Measurements from ENCODE around the gene CSF3. TPM values are rescaled to one million over a fixed set of nuclear protein-coding genes. Genes with fewer than 3 reads are reported as not detected.

CSF3 gene
- total and polyA plus RNA-seq, 5 experiments from 2014 or later: not detected

Small RNA genes within 50 kb of the gene (microRNA-seq; reads per million reads assigned to microRNA genes)
- not detected for gene MIR6884 (ENCODE audit: borderline microRNAs expressed)

Other genes with a start within 250 kb of the CSF3 start
- 100 to 1,000 TPM; 111 to 118 TPM for gene IKZF3, start 151.1 kb upstream of the CSF3 start, total RNA-seq
- 10 to 100 TPM; 18.8 to 59.2 (median 21.5) TPM for gene IKZF3, start 151.1 kb upstream of the CSF3 start, polyA plus RNA-seq
- under 1 TPM; 0.38 to 0.49 TPM for gene ZPBP2, start 147.2 kb upstream of the CSF3 start, total RNA-seq
- gene ZPBP2, start 147.2 kb upstream of the CSF3 start, polyA plus RNA-seq: not detected
- gene GSDMB, start 96.8 kb upstream of the CSF3 start, total RNA-seq: 10 to 100 TPM; 82.2 to 83.3 TPM
- 1 to 10 TPM in 1 of 3 donors, under 1 TPM in 2; 0.55 to 1.2 (median 0.58) TPM for gene GSDMB, start 96.8 kb upstream of the CSF3 start, polyA plus RNA-seq
- gene ORMDL3, start 87.8 kb upstream of the CSF3 start, total RNA-seq: 100 to 1,000 TPM; 178 to 192 TPM
- gene ORMDL3, start 87.8 kb upstream of the CSF3 start, polyA plus RNA-seq: 100 to 1,000 TPM; 100 to 335 (median 249) TPM
- under 1 TPM in 1 of 2 experiments, not detected in 1; 0.44 TPM for gene LRRC3C, start 87.7 kb upstream of the CSF3 start, total RNA-seq
- gene LRRC3C, start 87.7 kb upstream of the CSF3 start, polyA plus RNA-seq: not detected
- gene GSDMA, start 52.4 kb upstream of the CSF3 start, total RNA-seq: not detected
- under 1 TPM; 0.16 to 0.65 (median 0.50) TPM for gene GSDMA, start 52.4 kb upstream of the CSF3 start, polyA plus RNA-seq
- 10 to 100 TPM; 77.1 to 87.9 TPM for gene PSMD3, start 34.6 kb upstream of the CSF3 start, total RNA-seq
- 10 to 100 TPM; 45.4 to 55.9 (median 51.5) TPM for gene PSMD3, start 34.6 kb upstream of the CSF3 start, polyA plus RNA-seq
- gene MED24, start 39.0 kb downstream of the CSF3 start, total RNA-seq: 100 to 1,000 TPM; 104 TPM
- gene MED24, start 39.0 kb downstream of the CSF3 start, polyA plus RNA-seq: 10 to 100 TPM; 37.3 to 67.7 (median 42.1) TPM
- 10 to 100 TPM; 53.6 to 54.2 TPM for gene THRA, start 47.5 kb downstream of the CSF3 start, total RNA-seq
- gene THRA, start 47.5 kb downstream of the CSF3 start, polyA plus RNA-seq: 10 to 100 TPM; 11.3 to 23.3 (median 22.2) TPM
- 10 to 100 TPM; 18.2 to 19.2 TPM for gene NR1D1, start 85.1 kb downstream of the CSF3 start, total RNA-seq
- 1 to 10 TPM; 3.9 to 9.9 (median 6.4) TPM for gene NR1D1, start 85.1 kb downstream of the CSF3 start, polyA plus RNA-seq
- 100 to 1,000 TPM; 132 to 135 TPM for gene MSL1, start 106.5 kb downstream of the CSF3 start, total RNA-seq
- gene MSL1, start 106.5 kb downstream of the CSF3 start, polyA plus RNA-seq: 10 to 100 TPM in 1 of 3 donors, 1 to 10 TPM in 2; 6.8 to 12.8 (median 9.2) TPM
- 100 to 1,000 TPM; 153 to 162 TPM for gene CASC3, start 125.1 kb downstream of the CSF3 start, total RNA-seq
- gene CASC3, start 125.1 kb downstream of the CSF3 start, polyA plus RNA-seq: 10 to 100 TPM; 33.5 to 46.9 (median 40.6) TPM
- gene RAPGEFL1, start 162.0 kb downstream of the CSF3 start, total RNA-seq: 1 to 10 TPM; 5.9 to 6.4 TPM
- under 1 TPM in 2 of 3 donors, not detected in 1; 0.12 to 0.65 TPM for gene RAPGEFL1, start 162.0 kb downstream of the CSF3 start, polyA plus RNA-seq
- gene WIPF2, start 203.9 kb downstream of the CSF3 start, total RNA-seq: 10 to 100 TPM; 29.0 to 32.7 TPM
- 1 to 10 TPM; 6.4 to 7.5 (median 7.5) TPM for gene WIPF2, start 203.9 kb downstream of the CSF3 start, polyA plus RNA-seq

All from naive thymus-derived CD8-positive, alpha-beta T cell (primary cell).